GM18951 (cell line): Measurements from ENCODE around the gene FECH.
A peak's percentile ranks its signal among the peaks of the same experiment; 100 is the strongest.

Experiments
- POLR2A ChIP-seq: IDR thresholded peaks from 4 replicates; pipeline ENCODE4 v1.6.1; 2011; ENCODE audit warnings: mild to moderate bottlenecking; ENCODE audit not compliant: insufficient read length, insufficient read depth; ENCODE audit errors: extremely low read depth
- in situ Hi-C: fragments of 300-500 bp; cut with MboI; formaldehyde crosslinking; loops from one replicate; pipeline ENCODE4 v1.12.0; 2022; ENCODE audit warnings: low sequenced_read_pairs, mixed read lengths, inconsistent platforms; ENCODE audit not compliant: unreplicated experiment

Gene FECH

GRCh38 chr18:57586251-57587049 lies at the start of gene FECH:
TSS of gene FECH (minus strand) at chr18:57586702. CDS start at chr18:57586620, 82 bp downstream.
- peak; percentile 80 for TF ChIP-seq POLR2A
- in situ Hi-C loops, result no loop called here

GRCh38 chr18:57635003-57635822 lies 48.7 kb upstream of the FECH start:
- in situ Hi-C loops, result loop anchor here (25.0 kb wide), 1 partner anchor 202 kb away; no protein-coding TSS in a partner anchor

DNA sequence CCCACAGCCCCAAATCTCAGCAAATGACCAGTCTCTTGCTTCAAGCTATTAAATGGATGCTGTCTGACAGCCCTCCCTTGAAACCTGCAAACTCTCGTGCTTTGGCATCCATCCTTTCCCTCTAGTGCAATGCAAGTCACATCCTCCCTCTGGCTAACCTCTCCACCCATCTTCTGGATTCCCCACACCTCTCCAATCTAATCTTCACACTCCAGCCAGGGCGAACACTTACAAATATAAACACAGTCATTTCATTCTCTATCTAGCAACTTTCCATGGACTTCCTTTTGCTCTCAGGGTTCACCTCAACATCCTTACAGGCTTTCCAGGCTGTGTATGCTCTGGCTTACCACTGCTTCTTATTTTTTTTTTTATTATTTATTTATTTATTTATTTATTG lies 45.2 kb upstream of the FECH start:
- TF ChIP-seq POLR2A, result no peak
- in situ Hi-C loops, result loop anchor here (25.0 kb wide), 1 partner anchor 206 kb away; no protein-coding TSS in a partner anchor

More at GRCh38 chr18:57635003-57635822, 48.7 kb upstream of the FECH start:
- no peak for TF ChIP-seq POLR2A

GRCh38 chr18:57630754-57631595 lies 44.5 kb upstream of the FECH start:
- TF ChIP-seq POLR2A, result no peak
- in situ Hi-C loops, result loop anchor here (25.0 kb wide), 1 partner anchor 206 kb away; no protein-coding TSS in a partner anchor

GRCh38 chr18:57630002-57630753 lies 43.7 kb upstream of the FECH start:
- peak; percentile 62 for TF ChIP-seq POLR2A

GRCh38 chr18:57629422-57629821 lies 42.9 kb upstream of the FECH start:
- no peak for TF ChIP-seq POLR2A
- in situ Hi-C loops, result loop anchor here (25.0 kb wide), 1 partner anchor 208 kb away; no protein-coding TSS in a partner anchor

More at GRCh38 chr18:57630002-57630753, 43.7 kb upstream of the FECH start:
- in situ Hi-C loops, result loop anchor here (25.0 kb wide), 1 partner anchor 207 kb away; no protein-coding TSS in a partner anchor

GRCh38 chr18:57627488-57627887 lies 41.0 kb upstream of the FECH start:
- no peak for TF ChIP-seq POLR2A
- in situ Hi-C loops, result loop anchor here (25.0 kb wide), 1 partner anchor 210 kb away; no protein-coding TSS in a partner anchor

DNA sequence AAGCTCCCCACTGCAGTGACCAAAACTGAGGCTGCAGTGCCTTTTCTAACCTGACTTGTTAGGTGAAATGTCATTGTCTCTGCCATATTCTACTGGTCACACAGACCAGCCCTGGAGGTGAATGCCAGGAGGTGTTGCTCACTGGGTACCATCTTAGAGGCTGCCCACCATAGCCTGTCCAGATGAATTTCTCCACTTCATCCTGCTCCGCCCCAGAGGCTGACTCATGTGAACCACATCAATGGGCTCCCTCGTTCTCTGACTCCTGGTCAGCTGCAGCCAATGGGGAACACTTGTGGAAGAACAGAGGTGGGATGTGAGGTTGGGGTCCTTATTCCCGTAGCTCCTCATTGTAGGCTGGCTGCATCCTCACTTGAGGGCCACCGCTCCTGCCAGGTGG lies 38.5 kb upstream of the FECH start:
- TF ChIP-seq POLR2A, result no peak

DNA sequence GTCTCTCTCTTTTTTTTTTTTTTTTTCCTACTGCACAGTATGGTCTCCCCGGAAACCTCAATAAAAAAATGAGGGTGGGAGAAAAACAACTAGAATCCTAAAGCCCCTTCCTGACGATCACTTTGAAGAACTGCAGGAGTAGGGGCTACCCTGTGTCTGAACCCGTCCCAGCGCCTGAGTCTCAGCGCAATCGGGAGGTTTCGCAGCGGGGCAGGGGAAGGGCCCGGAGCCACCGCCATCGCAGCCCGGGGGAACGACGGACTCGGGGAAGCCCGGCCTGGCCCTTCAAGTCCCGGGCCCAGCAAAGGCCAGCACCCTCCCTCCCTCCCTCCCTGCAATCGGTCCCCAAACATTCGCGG lies 34.7 kb upstream of the FECH start:
- in situ Hi-C loops, result no loop called here
- TF ChIP-seq POLR2A, result no peak

More for the DNA sequence above, 38.5 kb upstream of the FECH start:
- in situ Hi-C loops, result loop anchor here (25.0 kb wide), 1 partner anchor 212 kb away; no protein-coding TSS in a partner anchor

DNA sequence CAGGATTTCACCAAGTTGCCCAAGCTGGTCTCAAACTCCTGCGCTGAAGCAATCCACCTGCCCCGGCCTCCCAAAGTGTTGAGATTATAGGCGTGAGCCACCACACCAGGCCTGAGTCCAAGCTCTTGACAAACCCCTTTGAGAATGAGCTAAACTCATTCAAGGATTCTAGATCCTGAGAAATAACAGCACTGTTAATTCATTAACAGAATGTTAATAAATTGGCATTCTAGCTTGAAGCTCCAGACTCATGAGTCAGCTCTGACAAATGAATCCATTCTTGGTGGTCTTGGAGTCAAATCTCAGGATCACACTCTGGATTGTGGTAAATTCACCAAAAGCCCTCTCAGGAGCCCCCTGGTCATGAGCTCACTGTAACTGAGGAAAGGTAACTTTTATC lies 33.4 kb upstream of the FECH start:
- TF ChIP-seq POLR2A, result no peak
- in situ Hi-C loops, result no loop called here

GRCh38 chr18:57618910-57619309 lies 32.4 kb upstream of the FECH start:
- in situ Hi-C loops, result no loop called here

GRCh38 chr18:57603871-57604270 lies 17.4 kb upstream of the FECH start:
- TF ChIP-seq POLR2A, result no peak
- in situ Hi-C loops, result no loop called here

More at GRCh38 chr18:57618910-57619309, 32.4 kb upstream of the FECH start:
- TF ChIP-seq POLR2A, result no peak
